ENCODE measurements around the gene TNFRSF19.

The TNFRSF19 gene

DNA sequence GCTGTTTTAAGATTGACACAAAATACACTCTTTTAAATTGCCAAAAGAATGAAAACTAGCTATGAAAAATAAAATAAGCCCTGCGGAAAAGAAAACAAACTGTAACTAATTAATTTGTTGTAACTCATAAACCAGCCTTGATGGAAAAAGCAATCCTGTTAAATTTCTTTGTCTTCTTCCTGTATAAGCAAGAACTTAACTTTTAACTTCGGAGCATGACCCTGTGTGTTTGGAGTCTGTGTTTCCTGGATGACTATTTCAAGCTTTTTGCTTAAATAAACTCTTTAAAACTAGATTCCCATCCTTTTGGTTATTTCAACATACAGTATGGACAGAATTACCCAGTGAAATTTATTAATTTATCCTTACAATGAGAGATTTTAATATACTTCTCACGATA is 122.6 kb downstream of the TNFRSF19 start:
- no peak for DNase-seq

DNA sequence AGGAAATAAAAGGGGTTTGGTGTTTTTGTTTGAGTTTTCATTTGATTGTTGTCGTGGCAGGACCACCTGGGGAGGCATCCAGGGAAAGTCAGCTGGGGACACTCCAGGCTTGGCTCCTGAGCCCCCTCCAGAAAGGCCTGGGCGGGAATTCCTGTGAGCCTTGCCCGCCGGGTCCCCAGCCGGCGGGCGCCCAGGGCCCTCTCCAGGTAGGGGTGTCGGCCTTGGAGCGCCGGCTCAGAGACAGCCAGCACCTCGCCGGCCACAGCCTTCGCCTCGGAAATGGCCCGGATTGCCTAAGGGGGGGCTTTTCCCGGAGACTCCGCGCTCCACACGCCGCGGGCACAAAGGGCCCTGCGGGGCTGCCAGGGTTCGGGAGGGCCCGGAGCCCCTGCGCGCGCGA is 125.0 kb downstream of the TNFRSF19 start:
- DNase-seq, result no peak

GRCh38 chr13:23695711-23696464 is 125.7 kb downstream of the TNFRSF19 start:
- no peak for DNase-seq

GRCh38 chr13:23696610-23697009 is 126.4 kb downstream of the TNFRSF19 start:
- no peak for DNase-seq

GRCh38 chr13:23697772-23698313 is 127.6 kb downstream of the TNFRSF19 start:
- DNase-seq, result no peak

DNA sequence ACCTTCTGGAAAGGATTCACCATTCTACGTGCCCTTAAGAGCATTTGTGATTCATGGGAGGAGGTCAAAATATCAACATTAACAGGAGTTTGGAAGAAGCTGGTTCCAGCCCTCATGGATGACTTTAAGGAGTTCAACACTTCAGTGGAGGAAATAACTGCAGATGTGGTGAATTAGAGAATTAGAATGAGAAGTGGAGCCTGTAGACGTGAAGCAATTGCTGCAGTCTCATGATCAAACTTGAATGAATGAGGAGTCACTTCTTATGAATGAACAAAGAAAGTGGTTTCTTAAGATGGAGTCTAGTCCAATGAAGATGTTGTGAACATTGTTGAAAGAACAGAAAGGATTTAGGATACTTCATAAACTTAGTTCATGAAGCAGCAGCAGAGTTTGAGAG is 129.1 kb downstream of the TNFRSF19 start:
- DNase-seq, result no peak

- DNase-seq, result no peak
Measured at GRCh38 chr13:23701186-23701585, 131.0 kb downstream of the TNFRSF19 start.

GRCh38 chr13:23701636-23702035 is 131.4 kb downstream of the TNFRSF19 start:
- no peak for DNase-seq

GRCh38 chr13:23703246-23703860 is 133.1 kb downstream of the TNFRSF19 start:
- DNase-seq, result no peak

- no peak for DNase-seq
Measured at GRCh38 chr13:23705583-23705982, 135.4 kb downstream of the TNFRSF19 start.

DNA sequence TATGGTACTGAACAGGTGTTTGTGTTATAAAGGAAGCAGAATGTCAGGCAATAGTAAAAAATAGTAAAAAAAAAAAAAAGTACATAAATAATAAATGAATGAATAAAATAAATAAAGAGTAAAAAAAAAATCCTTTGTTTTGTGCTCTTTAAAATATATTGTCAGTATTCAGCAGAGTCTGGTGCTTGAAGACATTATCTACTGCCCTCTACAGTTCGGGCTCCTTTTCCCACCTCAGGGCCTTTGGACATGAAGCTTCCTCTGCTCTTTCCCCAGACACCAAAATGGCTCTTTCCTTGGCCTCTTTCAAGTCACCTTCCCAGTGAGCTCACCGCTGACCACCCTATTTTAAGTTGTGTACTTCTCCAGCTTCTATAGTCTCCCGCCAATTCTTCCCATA is 137.5 kb downstream of the TNFRSF19 start:
- DNase-seq, result no peak

GRCh38 chr13:23709536-23709935 is 139.3 kb downstream of the TNFRSF19 start:
- no peak for DNase-seq

GRCh38 chr13:23710366-23710765 is 140.2 kb downstream of the TNFRSF19 start:
- DNase-seq, result no peak

- DNase-seq, result no peak
Measured at GRCh38 chr13:23711355-23711754, 141.1 kb downstream of the TNFRSF19 start.

GRCh38 chr13:23714672-23715071 is 144.5 kb downstream of the TNFRSF19 start:
- no peak for DNase-seq

- DNase-seq, result no peak
Measured at GRCh38 chr13:23715092-23715761, 145.0 kb downstream of the TNFRSF19 start.

GRCh38 chr13:23715762-23716235 is 145.6 kb downstream of the TNFRSF19 start:
- DNase-seq, result no peak

DNA sequence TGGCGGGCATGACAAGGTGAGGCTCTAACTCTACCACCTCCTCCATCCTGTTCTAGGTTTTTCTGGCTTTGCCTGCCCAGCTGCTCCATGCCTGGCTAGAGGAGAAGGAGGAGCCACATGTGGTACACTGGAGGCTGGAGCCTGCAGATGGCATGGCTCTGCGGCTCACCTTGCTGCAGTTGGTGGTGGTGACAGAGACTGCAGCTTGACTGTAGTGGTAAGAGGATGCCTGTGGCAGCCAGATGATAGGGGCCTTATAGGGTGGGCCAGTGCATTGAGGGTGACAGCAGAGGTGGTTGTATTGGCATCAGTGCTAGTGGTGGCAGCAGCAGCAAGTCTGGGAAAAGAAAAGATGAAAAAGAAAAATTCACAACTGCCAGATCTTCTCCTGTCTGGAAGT is 146.2 kb downstream of the TNFRSF19 start:
- DNase-seq, result no peak

DNA sequence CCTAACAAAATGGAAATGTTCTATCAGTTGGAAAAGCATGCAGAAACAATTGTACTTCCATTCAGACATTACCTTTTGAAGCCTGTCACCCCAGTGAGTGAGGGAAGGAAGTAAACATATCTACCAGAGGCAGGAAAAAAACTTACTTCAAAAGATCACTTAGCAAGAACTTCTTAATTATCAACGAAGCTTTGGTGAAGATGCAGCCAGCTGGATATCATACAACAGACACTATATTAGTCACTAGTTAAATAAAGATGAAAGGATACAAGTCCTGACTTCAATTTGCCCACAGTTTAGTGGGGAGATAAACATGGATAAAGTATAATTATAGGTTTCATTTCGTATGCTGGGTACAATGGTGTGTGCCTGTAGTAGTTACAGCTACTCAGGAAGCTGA is 148.8 kb downstream of the TNFRSF19 start:
- no peak for DNase-seq

DNA sequence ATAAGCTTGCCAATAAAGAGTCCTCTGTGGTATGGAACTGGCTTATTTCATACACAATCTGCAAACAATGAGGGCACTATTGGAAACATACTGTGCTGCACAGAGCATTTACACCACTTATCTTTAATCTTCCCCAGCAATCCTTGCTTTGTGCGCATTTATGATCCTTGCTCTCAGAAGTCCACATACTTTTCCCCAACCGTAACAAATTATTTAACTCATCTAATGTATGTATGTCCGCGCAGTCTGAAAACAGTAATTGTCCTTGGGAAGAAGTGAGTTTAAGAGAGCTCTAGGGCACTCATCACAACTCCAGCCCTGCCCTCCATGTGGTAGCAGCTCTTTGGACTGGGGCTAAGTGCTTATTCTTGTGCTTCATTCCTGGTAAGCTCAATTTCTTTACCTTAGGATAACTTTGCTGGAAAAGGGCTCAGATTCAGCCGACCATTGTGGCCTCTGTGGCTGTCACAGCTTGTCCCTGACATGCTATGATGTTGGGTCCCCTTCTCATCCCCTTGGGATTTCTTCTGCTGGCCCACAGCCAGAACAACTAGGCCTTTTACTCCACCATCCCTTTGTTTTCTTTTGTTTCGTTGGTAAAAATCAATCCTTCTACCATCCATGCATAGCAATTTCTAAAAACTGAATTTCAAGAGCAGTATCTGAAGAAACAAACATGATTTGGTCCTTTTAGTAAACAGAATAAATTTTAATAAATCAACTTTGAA is 152.7 kb downstream of the TNFRSF19 start:
- DNase-seq, result no peak

DNA sequence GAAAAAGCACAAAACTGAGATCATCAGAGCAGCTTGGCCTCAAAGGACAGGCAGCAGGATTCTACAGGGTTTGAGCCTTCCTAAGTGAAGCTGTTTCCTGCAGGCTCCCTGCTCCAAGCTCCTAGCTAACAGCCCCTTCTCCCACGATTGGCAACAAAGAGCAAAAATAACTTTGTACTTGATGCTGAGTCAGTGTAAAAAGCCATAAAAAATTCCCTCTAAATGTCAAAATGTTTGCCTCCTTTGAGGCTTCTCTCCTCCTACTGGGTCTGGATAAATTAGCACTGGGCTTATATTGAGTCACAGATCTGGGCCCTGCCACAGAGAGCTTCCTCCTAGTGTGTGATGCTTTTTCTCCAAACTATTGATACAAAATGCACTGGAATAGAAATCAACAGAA is 153.3 kb downstream of the TNFRSF19 start:
- DNase-seq, result no peak

DNA sequence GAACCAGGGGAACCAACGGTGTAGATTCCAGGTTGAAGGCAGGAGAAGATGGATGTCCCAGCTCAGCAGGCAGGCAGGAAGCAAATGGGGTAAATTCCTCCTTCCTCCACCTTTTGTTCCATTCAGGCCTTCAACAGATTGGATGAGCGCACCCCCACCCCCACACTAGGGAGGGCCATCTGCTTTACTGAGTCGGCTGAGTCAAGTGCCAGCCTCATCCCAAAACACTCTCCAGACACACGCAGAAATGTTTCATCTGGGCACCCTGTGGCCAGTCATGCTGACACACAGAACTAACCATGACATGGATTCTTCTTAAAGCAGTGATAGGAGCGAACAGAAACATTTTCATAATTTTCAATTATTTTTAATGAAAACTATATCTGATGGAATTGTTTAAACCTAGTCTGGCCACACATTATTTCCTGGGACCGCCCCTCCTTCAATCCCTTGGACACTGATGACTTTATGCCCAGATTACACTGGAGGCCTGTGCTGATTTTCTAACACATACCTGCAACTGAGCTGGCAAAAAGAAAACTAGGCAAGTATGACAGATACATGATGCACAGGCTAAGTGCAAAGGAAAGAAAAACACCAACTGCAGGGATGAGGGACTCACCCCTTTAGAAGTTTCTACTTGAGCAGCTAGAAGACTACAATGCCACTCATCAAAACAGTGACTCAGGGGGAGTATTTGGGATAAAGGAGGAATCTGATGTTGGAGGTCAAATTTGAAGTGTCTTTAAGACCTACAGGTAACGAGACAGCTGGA is 154.2 kb downstream of the TNFRSF19 start:
- no peak for DNase-seq

Data from SIG-M5 (cell line).